HG02981 (cell line): Measurements from ENCODE around the gene SV2B.

Experiments used
- ATAC-seq: cut with Tn5 transposase; IDR thresholded peaks from one replicate; pipeline ENCODE4 v1.9.1; 2021; ENCODE audit warnings: mild to moderate bottlenecking, moderate library complexity; ENCODE audit not compliant: unreplicated experiment

The SV2B gene

GRCh38 chr15:91225741-91226140 is 125.7 kb downstream of the SV2B start:
- no peak for ATAC-seq

- no peak for ATAC-seq
These were observed 127.1 kb downstream of the SV2B start for GRCh38 chr15:91227117-91227516.

GRCh38 chr15:91227766-91228165 is 127.7 kb downstream of the SV2B start:
- ATAC-seq: no peak

DNA sequence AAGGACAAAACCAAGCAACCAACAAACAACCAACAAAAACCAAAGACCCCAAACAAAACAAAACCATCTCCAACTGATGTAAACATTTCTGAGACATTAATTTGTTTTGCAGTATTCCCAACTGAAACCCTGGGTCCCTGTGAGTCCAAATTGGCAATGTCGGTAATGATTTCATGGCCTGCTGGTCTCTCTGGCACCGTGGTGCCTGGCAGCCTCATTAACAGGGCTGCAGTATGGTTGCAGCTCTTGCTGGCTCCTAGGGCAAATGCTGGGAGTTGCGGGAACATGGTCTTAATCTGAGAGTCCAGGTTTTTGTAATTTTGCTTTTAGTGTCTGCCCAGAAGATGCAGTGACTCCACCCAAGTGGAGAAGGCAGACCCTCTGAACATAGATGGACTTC is 128.3 kb downstream of the SV2B start:
- ATAC-seq: no peak

- no peak for ATAC-seq
These were observed 128.8 kb downstream of the SV2B start for GRCh38 chr15:91228890-91229289.

DNA sequence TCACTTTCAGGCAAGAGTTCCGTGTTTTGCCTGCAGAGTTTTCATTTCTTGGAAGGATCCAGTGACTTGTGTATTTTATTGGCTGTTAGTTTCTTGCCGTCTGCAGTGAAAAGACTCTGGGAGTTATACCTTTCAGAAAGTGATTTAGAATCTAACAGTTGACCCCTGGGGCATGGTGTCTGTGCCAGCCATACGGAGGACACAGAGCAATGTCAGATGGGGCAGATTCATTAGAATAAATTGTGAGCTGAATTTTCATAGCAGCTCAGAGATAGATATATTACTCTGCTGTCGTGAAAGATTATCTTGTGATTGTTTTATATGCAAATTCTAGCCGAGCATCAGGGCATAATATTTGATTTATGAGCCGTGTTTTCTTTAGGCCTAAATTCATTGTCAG is 131.6 kb downstream of the SV2B start:
- no peak for ATAC-seq

DNA sequence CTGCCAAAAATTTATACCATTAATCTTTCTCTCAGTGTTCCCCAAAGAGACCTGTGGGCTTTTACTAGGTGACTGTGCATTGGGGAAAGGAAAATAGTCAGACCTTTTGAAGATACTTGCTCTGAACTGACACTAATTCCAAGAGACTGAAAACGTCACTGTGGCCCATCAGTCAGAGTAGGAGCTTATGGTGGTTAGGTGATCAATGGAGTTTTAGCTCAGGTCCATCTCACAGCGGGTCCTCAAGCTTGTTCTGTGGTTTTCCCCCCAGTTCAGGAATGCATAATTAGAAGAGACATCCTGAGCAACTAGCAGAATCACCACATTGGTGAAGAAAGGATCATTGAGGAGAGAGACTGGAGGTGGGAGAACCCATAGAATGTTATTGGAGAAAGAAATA is 134.7 kb downstream of the SV2B start:
- ATAC-seq: no peak

DNA sequence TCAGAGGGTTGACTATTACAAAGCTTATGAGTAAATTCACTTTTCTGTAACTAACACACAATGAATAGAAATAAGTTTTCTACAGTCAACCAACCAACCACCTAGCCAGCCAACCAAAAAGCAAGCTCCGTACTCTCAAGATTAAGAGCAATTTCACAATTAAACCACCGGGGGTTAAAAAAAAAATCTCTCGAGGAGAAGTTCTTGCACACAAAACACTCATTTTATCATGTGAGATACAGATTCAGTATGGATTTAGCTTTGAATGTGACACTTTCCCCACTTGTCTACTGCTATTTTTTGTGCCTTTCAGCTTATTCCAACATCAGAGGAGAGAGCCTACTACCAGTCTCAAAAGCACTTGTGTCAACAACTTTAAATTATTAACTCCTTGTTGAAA is 135.3 kb downstream of the SV2B start:
- ATAC-seq: no peak

GRCh38 chr15:91237445-91237844 is 137.4 kb downstream of the SV2B start:
- no peak for ATAC-seq

GRCh38 chr15:91238644-91239425 is 138.8 kb downstream of the SV2B start:
- no peak for ATAC-seq

DNA sequence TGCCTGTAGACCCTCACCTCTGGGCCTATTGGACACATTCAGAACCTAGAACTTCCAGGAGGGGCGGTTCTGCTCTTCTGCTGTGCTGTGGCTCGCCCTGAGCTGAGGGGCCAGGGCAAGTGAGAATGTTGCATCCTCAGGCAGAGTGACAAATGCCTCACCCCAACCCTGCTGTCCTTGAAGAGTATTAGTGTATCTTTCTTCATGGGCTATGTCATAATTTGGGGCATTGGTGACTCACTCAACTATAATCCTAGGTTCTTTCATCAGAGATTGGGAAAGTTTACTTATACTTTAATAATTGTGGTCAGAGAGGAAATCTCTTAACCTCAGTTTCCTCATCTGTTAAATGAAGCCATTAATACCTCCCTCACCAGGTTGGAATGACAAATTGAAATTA is 143.8 kb downstream of the SV2B start:
- ATAC-seq: no peak

GRCh38 chr15:91244919-91245318 is 144.9 kb downstream of the SV2B start:
- ATAC-seq: no peak

- ATAC-seq: no peak
These were observed 146.9 kb downstream of the SV2B start for GRCh38 chr15:91246998-91247397.

DNA sequence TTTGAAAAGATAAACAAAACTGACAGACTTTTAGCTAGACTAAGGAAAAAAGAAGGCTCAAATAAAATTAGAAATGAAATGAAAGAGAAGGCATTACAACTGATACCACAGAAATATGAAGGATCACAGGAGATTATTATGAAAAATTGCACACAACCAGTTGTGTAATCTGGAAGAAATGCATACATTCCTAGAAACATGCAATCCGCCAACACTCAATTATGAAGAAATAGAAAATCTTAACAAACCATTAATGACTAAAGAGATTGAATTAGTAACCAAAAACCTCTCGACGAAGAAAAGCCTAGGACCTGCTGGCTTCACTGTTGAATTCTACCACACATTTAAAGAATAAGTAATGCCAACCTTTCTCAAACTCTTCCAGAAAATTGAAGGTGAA is 149.5 kb downstream of the SV2B start:
- no peak for ATAC-seq

DNA sequence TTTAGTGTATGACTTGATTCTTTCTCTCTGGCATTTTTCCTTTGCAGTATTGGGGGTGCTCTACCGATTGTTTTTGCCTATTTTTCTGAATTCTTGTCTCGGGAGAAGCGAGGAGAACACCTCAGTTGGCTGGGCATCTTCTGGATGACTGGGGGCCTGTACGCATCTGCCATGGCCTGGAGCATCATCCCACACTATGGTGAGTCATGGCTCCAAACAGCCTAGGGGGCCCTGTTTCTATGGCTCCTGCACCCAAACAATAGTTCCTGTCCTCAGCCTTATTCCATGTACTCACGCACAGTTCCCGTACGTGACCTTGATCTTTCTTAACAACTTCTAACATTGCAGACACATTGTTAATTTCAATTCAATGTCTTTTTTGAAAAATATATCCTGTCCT is 152.3 kb downstream of the SV2B start:
- ATAC-seq: no peak

DNA sequence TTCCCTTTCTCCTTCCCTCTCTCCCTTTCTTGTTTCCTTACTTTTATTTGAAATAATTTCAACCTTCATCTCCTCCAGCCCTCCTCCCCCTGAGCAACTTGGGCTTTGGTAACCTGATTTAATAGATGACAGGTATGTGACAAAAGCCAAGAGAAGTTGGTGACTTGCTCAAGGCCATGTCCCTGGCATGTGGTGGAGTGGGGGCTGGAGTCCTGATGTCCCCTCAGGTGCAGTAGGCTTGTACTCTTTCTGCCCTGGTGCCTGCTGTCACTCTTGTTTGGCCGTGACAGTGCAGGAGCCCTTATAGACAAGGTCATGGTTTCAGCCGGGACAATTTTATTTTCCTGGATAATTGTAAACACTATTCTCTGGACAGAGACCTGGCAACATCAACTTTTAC is 152.7 kb downstream of the SV2B start:
- no peak for ATAC-seq

- no peak for ATAC-seq
These were observed 153.5 kb downstream of the SV2B start for GRCh38 chr15:91253605-91254004.

- ATAC-seq: no peak
These were observed 154.7 kb downstream of the SV2B start for GRCh38 chr15:91254766-91255165.

DNA sequence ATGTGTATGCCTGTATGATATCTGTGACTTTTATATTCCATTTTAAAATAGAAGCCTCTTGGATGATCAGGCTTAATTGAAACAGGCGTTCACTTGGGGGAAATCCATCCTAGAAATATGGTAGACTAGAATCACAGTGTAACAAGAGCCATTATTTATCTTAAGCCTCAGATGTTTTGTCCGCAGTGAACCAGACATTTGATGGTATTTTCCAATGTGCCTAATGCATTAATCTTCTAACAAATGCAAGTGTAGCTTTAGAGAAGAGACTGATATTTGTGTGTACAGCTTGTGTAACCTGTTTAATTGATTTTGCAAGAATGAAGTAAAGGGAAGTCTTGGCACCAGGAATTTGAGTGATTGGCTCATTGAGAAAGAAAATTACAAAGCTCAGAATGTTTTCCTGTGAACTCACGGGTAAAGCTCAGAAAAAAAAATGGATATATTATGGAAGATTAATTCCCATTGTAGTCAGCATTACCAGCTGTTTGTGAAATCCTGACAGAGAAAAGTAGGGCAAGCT is 155.7 kb downstream of the SV2B start:
- ATAC-seq: no peak

- no peak for ATAC-seq
These were observed 157.8 kb downstream of the SV2B start for GRCh38 chr15:91257746-91258414.

DNA sequence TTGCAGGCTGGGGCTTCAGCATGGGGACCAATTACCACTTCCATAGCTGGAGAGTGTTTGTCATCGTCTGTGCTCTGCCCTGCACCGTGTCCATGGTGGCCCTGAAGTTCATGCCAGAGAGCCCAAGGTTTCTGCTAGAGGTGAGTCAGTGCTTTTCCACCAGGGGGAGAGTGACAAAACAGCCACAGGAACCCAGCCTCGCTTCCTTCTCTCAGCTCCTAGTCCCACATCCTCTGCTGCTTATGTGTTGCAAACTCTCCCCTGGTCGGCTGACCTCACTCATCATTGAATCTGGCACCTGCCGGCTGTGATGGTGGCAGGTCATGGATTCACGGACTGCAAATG is 158.3 kb downstream of the SV2B start:
- ATAC-seq: no peak

GRCh38 chr15:91259077-91259476 is 159.0 kb downstream of the SV2B start:
- ATAC-seq: no peak

DNA sequence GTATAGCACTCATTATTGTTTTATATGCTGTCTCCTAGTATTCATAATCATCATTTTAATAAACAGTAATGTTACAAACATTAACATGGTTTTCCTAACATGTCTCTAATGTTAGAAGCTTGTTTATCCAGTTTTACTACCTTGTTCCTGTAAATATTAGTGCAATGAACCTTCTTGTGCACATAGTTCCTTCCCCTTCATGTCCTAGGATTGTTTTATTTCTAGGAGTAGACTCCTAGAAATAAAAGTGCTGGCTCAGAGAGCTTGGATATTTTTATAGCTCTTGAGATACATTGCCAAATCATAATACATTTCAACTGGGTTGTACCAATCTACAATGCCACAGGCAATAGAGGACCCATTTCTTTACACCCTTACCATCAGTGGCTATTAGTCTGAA is 161.3 kb downstream of the SV2B start:
- no peak for ATAC-seq
